C4-2B (cell line): ENCODE results near the gene IRGC.

Experiments used
- ZFX ChIP-seq: fragments of 450-650 bp; IDR thresholded peaks from 2 replicates; pipeline ENCODE4 v1.6.1; 2017
- TF ChIP-seq, protein P1 (sequence below): fragments of 450-650 bp; conservative IDR thresholded peaks from 2 replicates; pipeline ENCODE4 v1.5.1; 2017; ENCODE audit warnings: mild to moderate bottlenecking

DNA sequence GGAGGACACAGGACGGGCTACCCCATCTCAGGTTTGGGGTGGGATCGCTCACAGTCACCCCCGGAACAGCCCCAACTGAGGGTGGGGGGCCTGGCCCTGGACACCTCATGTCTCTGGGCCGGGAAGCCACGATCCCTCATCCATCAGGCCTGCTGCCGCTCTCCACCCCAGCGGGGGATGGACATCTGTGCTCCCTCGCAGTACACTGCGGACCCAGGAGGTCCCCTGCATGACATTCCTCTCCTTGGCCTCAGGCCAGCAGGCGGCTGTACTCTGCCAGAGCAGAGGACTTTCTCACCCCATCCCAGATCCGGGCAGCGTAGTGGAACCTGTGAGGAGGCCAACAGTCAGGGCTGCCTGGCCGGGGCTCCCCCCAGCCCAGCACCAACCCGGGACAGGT, 15.5 kb downstream of the IRGC start:
- TF ChIP-seq, protein P1, sequence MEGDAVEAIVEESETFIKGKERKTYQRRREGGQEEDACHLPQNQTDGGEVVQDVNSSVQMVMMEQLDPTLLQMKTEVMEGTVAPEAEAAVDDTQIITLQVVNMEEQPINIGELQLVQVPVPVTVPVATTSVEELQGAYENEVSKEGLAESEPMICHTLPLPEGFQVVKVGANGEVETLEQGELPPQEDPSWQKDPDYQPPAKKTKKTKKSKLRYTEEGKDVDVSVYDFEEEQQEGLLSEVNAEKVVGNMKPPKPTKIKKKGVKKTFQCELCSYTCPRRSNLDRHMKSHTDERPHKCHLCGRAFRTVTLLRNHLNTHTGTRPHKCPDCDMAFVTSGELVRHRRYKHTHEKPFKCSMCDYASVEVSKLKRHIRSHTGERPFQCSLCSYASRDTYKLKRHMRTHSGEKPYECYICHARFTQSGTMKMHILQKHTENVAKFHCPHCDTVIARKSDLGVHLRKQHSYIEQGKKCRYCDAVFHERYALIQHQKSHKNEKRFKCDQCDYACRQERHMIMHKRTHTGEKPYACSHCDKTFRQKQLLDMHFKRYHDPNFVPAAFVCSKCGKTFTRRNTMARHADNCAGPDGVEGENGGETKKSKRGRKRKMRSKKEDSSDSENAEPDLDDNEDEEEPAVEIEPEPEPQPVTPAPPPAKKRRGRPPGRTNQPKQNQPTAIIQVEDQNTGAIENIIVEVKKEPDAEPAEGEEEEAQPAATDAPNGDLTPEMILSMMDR = no peak
- TF ChIP-seq ZFX = no peak
